Measurements from ENCODE around the gene DCAF5. TPM values are rescaled to one million over a fixed set of nuclear protein-coding genes. Genes with fewer than 3 reads are reported as not detected.
"Not testable (repeated sequence)": the region's sequence is repeated elsewhere in the genome, so short reads cannot be mapped to it uniquely, and the experiment has no call there.

The DCAF5 gene
- 13.8 and 17.0 TPM in 2 replicates for total RNA-seq

GRCh38 chr14:69152902-69153151 is at the start of gene DCAF5:
Gene DCAF5, minus strand, starts transcription at chr14:69153119. Its CDS starts 141 bp downstream, at chr14:69152978.
- no peak for DNase-seq (ENCODE audit: low read depth, low spot score)

GRCh38 chr14:69199786-69200185 is 46.9 kb upstream of the DCAF5 start:
- no peak for DNase-seq (ENCODE audit: low read depth, low spot score)

DNA sequence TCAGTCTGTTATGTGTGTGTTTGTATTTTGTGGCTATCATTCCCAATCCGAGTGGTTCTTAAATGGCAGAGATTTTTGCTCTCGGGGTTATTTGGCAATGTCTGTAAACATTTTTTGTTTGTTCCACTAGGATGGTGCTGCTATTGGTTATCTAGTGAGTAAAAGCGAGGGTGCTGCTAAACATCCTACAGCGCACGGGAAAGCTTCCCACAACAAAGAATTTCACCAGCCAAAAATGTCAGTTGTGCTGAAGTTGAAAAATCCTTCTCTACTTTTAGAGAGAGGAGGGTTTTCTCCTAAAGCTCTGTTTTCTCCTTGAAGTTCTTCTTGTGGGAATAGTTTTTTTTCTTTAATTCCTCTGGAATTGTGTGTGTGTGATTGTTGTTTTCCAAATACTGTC is 40.8 kb upstream of the DCAF5 start:
- DNase-seq (ENCODE audit: low read depth, low spot score) = no peak

- DNase-seq (ENCODE audit: low read depth, low spot score) = peak; percentile 32
These were observed 38.6 kb upstream of the DCAF5 start, which contains the start of gene EXD2 for GRCh38 chr14:69191340-69192111. Gene EXD2, plus strand, starts transcription at chr14:69191498. Its CDS starts 17,973 bp downstream, at chr14:69209471.

DNA sequence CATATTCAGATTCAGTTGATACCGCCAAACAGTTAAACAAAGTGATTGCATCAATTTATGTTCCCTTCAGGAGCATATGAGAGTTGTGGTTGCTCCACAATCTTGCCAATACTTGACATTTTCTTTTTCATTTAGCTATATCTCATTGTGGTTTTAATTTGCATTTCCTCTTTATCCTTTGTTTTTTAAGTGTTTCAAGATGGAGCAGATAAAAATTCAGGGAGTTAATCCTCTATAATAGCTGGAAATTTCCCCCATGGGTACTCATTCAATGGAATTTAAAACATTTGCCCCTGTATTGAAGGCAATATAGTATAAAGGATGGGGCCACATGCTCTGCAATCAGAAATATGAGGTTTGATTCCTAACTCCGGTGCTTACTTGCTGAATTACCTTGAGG is 37.3 kb upstream of the DCAF5 start:
- no peak for DNase-seq (ENCODE audit: low read depth, low spot score)

- DNase-seq (ENCODE audit: low read depth, low spot score) = no peak
These were observed 30.8 kb upstream of the DCAF5 start for GRCh38 chr14:69183735-69184134.

GRCh38 chr14:69182580-69182979 is 29.7 kb upstream of the DCAF5 start:
- DNase-seq (ENCODE audit: low read depth, low spot score) = not testable (repeated sequence)

GRCh38 chr14:69181491-69181890 is 28.6 kb upstream of the DCAF5 start:
- DNase-seq (ENCODE audit: low read depth, low spot score) = no peak

GRCh38 chr14:69175130-69175529 is 22.2 kb upstream of the DCAF5 start:
- DNase-seq (ENCODE audit: low read depth, low spot score) = no peak

- DNase-seq (ENCODE audit: low read depth, low spot score) = no peak
These were observed 18.6 kb upstream of the DCAF5 start for GRCh38 chr14:69171569-69171968.

DNA sequence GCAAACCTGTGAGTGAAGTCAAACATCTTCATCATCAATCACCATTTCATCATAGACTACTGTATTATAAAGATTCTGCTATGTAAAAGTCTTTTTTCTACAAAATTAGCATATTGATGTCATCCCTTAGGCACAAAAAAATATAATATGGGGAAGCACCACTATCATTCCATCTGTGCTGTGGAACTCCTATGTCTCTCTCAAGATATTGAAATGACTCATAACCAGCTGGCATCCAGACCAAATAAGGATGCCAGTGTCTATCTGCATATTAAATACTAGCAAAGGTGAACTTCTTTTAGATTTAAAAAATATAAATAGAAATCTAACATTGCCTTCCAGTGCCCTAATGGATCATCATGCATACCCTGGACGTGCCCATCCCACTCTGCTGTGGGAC is 17.9 kb upstream of the DCAF5 start:
- no peak for DNase-seq (ENCODE audit: low read depth, low spot score)

- not testable (repeated sequence) for DNase-seq (ENCODE audit: low read depth, low spot score)
These were observed 12.9 kb upstream of the DCAF5 start for GRCh38 chr14:69165787-69166186.

DNA sequence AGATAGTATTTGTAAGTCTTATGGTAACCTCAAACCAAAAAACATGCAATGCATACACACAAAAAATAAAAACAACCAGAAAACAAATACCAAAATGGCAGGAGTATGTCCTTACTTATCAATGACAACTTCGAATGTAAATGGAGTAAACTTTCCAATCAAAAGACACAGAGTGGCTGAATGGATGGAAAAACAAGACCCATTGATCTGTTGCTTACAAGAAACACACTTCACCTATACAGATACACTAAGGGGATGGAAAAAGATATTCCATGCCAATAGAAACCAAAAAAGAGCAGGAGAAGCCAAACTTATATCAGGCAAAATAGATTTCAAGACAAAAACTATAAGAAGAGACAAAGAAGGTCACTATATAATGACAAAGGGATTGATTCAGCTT is 8.7 kb upstream of the DCAF5 start:
- no peak for DNase-seq (ENCODE audit: low read depth, low spot score)

GRCh38 chr14:69156224-69156623 is 3.3 kb upstream of the DCAF5 start:
- DNase-seq (ENCODE audit: low read depth, low spot score) = no peak

DNA sequence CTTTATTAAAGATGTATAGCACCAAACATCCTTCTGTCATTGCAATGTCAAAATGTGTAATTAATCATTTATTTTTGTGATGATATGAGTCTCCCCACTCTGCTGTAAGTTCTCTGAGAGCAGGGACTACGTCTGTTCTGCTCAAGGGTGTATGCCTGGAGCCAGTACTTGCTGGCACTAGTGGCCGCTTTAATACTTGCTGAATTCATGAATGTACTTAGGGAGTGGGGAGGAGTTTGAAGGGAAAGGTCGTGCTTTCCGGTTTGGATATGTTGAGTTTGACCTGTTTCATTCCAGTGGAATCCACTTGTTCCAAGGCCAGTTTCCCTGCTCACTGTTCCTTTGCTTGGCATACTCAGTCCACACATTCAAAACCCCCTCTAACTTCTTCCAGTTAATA is 1.9 kb upstream of the DCAF5 start:
- no peak for DNase-seq (ENCODE audit: low read depth, low spot score)

- DNase-seq (ENCODE audit: low read depth, low spot score) = no peak
These were observed 953 bp upstream of the DCAF5 start for GRCh38 chr14:69153873-69154270.

DNA sequence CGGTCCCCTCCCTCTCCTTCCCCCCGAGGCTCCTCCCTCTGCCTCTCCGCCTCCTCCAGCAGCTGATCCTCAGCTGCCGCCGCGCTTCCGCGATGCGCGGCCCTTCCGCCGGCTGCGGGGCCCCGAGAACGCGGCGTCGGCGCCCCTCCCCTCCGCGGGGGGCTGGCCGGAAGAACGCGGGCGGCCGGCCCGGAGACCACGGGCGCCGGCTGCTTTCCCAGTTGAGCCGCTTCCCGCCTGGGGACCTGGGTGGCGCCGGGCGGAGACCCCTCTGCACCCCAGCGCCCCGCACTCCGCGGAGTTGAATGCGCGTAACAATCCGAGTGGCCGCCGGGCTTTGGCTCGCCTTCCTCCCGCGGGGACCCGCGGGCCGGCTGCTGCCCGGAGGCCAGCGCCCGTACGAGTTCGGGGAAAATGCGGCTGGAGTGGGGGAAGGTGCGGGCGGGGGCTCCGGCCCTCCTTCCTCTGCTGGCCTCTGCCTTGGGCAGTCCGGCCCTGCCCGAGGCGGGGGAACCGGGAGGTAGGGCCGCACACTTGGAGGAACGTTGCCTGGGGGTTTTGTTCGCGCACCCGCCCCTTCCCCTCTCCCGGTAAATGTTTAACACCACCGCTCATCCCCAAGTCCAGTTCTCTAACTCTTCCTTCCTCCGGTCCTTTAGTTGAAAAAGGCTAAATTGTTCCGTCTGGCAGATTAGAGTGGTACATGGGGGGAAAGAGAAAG is 393 bp upstream of the DCAF5 start:
- DNase-seq (ENCODE audit: low read depth, low spot score) = peak; percentile 84

GRCh38 chr14:69152181-69152901 is 578 bp downstream of the DCAF5 start:
- no peak for DNase-seq (ENCODE audit: low read depth, low spot score)

DNA sequence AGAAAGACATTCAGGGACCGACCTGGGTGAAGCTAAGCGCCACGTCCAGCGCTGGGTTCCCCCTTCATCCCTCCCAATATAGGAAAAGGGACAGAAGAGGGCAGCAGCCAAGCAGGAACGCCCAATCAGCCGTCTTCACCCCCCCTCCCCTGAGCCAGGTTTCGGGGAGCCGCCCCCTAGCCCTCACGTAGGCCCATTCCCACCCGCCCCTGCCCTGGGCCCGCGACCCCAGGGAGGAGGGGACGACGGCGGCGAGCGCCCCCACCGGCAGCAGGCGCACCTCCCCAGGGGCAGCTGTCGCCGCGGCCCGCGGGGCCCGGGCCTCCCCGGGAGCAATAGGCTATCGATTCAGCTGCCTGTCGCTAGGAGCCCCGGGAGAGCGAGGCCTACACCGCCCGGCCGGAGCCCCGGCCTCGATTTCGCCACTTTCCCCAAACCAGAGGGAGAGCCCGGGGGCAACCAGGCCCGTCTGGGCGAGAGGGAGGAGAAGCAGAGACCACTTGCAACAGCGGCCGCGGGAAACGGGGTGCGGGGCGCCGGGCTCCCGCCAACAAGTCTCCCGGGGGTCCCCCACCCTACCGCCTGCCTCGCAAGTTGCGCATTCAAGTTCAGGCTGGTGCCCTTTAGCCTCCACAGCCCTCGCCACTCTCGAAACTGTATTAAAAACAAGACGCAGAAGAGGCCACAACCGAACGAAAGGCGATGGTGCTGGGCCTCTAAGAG is 1.3 kb downstream of the DCAF5 start:
- DNase-seq (ENCODE audit: low read depth, low spot score) = no peak

DNA sequence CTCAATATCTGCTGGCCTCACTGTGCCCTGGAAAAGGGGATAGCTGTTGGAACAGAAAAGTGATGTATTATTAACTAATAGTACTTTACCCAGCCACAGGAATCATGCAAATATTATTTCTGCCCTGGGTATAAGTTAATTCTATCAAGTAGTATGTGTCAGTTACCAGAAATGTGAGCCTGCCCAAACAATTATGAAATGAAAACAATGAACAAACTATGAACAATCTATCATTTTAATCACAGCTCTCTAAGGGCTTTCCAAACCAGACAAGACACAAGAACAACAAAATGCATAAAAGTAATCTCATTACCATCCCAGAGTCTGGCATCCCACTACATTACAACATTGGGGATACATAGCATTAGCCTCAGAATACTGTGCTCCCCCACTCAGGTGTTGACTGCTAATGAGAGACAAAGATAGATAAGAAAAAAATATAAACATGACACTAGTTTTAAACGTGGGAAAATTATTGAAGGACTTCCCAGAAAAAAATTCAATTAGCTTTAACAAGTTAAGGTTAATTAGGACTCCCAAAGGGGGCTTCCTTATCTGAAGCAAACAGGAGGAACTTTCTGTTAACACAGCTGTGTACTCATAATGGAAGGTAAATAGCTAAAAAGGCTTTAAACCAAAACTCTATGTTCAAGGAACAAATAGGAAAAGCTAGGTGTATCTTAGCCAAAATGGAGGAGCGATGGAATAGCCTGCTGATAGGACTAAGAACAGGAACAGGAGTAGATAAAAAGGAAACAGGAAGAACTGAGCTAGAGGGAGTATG is 3.3 kb downstream of the DCAF5 start:
- DNase-seq (ENCODE audit: low read depth, low spot score) = no peak

GRCh38 chr14:69142101-69142500 is 10.8 kb downstream of the DCAF5 start:
- DNase-seq (ENCODE audit: low read depth, low spot score) = no peak

Data from pulmonary artery endothelial cell (primary cell).